GM18907 (cell line): ENCODE results near the gene NOSIP.

Source experiments
- ATAC-seq: cut with Tn5 transposase; IDR thresholded peaks from one replicate; pipeline ENCODE4 v1.9.1; 2021; ENCODE audit warnings: mild to moderate bottlenecking, moderate library complexity; ENCODE audit not compliant: unreplicated experiment

NOSIP gene

DNA sequence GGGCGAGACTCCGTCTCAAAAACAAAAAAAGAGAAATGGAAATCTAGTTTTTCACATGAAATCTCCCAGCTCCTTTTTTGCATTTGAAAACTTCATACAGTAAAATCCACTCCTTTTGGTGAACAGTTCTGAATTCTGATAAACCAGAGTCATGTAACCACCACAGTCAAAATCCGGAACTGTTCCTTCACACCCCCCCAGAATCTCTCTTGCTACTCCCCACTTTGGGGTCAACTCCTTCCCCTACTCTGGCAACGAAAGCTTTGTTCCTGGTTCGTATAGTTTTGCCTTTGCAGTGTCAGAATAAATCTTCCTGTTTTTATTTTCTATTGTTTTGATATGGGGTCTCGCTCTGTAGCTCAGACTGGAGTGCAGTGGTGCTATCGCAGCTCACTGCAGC lies 28.8 kb downstream of the NOSIP start:
- ATAC-seq: no peak

DNA sequence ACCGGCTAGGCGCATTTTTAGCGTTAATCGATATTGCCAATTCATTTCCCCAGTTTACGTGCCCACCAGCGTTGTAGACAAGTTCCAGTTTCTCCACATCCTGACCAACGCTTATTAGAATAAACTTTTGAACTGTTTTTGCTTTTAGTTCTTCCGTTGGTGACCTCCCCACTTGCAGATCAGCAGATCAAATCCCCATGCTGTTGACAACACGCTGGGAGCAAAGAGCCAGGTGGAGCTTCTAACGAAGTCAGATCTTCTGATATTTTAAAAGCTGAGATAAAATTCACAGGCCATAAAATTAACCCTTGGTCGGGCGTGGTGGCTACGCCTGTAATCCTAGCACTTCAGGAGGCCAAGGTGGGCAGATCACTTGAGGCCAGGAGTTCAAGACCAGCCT lies 31.3 kb downstream of the NOSIP start:
- no peak for ATAC-seq

DNA sequence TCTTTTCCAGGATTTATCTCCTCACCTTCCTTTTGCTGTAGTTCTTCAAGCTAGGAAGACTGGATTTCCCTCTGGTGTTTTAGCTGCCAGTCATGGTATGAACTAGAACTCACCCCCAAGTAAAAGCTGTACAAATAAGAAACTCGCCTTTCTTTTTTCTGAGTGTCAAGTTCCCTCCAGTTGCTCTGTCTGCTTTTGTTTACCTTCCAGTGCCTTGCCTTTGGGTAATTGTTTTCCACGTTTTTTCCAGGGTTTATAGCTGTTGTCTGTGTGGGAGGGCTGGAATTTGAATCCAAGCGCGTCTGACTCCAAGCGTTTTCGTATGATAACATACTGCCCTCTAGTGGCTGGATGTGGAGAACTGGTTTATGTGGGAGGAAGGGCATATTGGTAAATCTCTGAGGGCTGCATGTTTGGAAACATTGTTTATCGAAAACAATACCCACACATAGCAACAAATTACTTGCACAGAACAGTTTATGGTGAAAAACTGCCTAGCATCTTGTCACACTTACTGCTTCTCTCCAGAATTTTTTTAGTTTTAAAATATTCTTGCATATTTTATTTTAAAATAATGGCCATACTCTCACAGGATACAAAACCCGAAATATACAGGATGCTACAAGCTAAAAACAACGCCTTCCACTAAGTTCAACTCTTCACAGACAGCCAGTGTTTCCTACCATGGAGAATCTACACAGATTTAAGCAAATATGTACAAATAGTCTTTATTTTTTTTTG lies 33.4 kb downstream of the NOSIP start:
- no peak for ATAC-seq

DNA sequence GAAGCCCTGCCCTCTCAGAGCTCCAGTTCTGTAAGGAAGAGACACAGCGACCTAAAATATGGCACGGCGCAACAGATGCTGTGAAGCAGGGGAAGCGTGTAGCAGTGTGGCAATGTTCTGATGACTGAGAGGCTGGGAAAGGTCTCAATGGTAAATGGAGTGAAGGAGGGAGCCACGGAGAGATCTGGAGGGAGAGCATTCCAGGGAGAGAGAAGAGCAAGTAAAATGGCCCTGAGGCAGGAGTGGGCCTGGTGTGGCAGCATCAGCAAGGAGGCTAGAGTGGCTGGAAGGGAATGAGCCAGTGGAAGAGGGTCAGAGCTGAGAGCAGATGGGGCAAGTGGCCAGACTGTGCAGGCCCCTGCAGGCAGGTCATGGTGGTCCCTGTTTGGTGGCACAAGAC lies 36.2 kb downstream of the NOSIP start:
- no peak for ATAC-seq

DNA sequence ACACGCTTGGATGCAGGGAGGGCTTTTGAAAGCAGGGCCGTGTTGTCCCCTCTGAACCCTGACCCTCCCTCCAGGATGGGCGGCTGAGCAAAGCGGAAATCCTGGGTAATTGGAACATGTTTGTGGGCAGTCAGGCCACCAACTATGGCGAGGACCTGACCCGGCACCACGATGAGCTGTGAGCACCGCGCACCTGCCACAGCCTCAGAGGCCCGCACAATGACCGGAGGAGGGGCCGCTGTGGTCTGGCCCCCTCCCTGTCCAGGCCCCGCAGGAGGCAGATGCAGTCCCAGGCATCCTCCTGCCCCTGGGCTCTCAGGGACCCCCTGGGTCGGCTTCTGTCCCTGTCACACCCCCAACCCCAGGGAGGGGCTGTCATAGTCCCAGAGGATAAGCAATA lies 37.3 kb downstream of the NOSIP start:
- ATAC-seq: no peak

DNA sequence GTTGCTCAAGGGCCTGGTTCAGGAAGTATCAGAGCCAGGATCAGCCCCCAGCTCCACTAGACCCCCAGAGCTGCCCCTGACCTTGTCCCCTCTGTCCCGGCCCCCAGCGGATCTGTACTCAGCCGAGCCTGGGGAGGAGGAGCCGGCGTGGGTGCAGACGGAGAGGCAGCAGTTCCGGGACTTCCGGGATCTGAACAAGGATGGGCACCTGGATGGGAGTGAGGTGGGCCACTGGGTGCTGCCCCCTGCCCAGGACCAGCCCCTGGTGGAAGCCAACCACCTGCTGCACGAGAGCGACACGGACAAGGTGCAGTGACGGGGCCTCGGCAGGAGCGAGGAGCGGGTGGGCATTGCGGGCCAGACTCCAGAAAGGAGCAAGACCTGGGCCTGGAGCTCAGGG lies 37.9 kb downstream of the NOSIP start:
- ATAC-seq: no peak

DNA sequence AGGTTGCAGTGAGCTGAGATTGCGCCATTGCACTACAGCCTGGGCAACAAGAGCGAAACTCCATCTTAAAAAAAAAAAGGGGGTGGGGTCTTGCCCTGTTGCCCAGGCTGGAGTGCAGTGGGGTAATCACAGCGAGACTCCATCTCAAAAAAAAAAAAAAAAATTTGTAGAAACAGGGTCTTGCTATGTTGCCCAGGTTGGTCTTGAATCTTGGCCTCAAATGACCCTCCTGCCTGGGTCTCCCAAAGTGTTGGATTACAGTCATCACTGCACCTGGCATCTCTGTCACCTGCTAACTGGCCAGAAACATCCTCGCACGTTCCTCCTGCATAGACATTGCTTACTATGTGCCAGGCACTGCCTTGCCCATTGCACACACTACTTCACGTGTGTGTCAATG lies 38.4 kb downstream of the NOSIP start:
- no peak for ATAC-seq

DNA sequence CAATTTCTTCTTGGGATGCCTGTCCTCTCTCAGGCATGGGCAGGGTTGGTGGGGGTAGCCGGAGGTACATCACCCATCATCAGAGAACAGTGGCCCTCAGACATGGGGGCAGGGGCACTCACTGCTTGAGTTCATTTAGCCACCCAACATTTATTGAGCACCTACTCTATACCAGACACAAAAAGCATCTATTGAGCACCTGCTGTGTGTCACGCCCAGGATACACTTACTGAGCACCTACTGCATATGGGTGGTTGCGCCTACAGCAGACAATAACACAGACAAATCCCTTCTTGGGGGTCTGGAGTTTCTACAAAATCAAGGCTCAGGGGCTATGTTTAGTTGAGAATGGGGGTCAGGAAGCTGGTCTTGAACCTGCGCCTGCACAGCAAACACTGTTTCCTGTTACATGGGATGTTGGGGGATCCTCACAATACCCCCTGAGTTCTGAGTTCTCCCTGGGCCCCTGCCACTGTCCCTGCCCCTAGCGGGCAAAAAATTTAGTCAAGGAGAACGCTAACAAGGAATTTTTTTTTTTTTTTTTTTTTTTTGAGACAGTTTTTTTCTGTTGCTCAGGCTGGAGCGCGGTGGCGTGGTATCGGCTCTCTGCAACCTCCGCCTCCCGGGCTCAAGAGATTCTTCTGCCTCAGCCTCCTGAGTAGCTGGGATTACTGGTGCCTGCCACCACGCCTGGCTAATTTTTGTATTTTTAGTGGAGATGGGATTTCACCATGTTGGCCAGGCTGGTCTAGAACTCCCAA lies 41.0 kb downstream of the NOSIP start:
- ATAC-seq: no peak

DNA sequence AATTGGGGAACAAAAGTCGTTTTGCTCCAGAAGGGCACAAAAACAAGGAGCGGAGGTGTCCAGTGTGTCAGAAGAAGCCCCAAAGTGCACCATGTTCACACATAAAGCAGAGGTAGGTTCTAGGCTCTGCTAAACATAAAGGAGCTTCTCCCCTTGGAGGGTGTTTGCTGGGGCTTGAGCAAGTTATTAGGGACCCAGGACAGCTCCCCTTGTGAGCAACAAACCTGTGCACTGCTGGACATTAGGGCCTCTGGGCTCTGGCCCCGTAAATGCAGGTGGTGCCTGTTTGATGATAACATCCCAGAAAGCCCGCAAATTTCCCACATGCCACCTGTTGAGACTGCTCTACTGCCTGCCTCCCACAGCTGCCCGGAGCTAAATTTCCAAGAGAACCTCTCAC lies 41.7 kb downstream of the NOSIP start:
- no peak for ATAC-seq

DNA sequence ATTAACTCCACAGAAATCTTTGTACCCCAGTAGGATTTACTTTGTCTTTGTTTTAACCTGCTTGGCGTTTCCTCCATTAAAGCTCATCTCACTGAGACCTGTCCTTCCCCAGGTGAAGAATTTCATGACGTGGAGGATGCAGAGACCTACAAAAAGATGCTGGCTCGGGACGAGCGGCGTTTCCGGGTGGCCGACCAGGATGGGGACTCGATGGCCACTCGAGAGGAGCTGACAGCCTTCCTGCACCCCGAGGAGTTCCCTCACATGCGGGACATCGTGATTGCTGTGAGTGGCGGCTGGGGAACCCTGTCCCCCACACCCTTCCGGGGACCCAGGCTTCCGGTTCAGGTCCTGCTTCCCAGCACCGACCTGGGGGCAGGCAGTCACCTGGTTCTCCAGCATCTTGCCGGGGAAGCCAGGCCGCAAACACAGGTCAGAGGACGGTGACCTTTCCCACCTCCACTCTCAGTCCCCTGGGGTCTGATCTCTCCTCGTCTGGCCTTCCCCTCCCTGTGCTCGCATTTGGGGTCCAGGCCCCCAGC lies 43.4 kb downstream of the NOSIP start:
- no peak for ATAC-seq

DNA sequence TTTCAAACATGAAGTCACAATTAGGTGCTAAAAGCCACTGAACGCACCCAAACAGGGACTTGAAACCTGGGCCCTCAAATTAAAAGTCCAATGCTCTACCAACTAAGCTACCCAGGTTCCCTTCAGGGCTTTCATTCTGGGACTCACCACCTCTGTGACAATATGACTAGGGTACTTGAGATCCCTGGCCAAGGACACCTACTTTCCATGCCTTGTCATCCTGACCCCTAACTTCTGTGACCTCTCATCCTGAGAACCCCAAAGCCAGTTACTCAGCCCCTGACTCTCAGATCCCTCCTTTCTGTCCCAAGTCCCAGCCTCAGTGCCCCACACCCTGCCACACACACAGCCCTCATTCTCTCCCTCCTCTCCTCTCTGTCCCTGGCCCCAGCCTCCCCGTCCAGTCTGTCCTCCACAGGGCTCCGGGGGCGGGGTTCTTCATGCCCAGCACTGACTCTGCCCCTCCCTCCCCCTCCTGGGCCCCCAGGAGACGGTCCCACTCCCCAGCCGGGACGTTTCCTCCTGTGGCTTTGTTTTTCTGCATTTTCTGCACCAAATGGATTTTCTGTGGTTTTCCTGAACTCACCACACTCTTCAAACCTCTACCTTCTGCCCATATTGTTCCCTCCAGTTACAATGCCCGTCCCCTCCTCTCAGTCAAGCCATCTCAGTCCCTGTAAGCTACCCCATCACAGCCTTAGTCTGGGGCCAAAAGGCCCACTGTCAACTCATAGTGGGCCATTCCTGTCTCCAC lies 45.5 kb downstream of the NOSIP start:
- ATAC-seq: no peak

DNA sequence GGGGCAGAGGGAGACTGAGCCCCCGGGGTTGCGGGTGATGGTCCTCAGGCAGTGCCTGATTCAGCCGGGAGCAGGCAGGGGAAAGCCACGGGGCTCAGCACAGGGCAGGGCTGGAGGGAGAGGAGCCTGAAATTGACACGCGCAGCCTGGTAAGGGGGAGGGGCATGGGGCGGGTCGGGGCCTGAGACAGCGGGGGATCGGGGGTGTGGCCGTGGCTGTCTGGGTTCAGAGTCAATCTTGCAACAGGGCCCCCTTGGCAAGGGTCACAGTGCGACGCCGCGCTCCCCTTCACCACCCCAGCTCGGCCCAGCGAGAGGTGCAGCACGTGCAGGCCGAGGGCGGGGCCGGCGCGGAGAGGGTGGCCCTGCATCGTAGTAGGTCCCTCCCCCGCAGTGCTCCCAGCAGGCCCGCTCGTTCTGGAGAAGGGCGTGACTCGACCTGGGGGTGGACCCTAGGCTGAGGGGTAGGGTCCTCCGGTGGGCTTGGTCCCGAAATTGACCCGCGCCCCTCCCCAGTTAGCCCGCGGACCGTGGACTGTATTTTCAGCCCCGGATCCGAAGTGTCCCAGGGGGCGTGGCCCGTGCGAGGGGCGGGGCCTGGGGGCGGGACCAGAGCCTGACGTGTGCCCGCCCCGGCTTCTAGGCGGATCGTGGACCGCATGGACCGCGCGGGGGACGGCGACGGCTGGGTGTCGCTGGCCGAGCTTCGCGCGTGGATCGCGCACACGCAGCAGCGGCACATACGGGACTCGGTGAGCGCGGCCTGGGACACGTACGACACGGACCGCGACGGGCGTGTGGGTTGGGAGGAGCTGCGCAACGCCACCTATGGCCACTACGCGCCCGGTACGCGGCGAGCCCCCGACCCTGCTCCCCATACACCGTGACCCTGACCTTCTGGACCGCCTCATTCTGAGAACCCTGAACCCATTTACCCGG lies 46.5 kb downstream of the NOSIP start:
- ATAC-seq: peak; percentile 67

DNA sequence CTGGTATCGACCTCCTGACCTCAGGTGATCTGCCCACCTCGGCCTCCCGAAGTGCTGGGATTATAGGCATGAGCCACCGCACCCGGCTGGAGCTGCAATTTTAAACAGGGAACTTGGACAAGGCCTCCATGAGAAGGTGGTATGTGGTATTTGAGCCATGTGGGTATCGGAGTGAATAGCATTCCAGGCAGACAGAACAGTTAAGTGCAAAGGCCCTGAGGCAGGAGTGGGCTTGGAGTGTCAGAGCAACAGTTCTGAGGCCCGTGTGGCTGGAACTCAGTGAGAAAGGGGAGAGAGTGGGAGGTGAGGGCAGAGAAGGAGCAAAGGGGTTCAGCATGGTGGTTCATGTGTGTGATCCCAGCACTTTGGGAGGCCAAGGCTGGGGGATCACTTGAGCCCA lies 49.6 kb downstream of the NOSIP start:
- ATAC-seq: no peak

DNA sequence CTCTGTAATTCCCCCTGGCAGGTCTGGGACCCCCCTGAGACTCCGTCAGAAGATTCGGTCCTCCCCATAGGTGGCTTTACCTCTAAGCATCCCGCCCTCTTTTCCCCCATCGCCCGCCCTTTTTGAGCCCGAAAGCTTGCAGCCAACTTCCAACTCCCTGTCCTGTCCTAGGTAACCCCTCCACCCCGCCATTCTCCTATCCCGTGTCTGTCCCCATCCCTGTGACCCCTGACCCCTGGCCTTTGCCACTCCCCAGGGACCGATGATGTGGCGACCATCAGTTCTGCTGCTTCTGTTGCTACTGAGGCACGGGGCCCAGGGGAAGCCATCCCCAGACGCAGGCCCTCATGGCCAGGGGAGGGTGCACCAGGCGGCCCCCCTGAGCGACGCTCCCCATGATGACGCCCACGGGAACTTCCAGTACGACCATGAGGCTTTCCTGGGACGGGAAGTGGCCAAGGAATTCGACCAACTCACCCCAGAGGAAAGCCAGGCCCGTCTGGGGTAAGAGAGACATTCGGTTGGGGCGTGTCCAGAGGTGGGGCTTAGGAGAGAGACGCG lies 52.1 kb downstream of the NOSIP start:
- ATAC-seq: no peak

DNA sequence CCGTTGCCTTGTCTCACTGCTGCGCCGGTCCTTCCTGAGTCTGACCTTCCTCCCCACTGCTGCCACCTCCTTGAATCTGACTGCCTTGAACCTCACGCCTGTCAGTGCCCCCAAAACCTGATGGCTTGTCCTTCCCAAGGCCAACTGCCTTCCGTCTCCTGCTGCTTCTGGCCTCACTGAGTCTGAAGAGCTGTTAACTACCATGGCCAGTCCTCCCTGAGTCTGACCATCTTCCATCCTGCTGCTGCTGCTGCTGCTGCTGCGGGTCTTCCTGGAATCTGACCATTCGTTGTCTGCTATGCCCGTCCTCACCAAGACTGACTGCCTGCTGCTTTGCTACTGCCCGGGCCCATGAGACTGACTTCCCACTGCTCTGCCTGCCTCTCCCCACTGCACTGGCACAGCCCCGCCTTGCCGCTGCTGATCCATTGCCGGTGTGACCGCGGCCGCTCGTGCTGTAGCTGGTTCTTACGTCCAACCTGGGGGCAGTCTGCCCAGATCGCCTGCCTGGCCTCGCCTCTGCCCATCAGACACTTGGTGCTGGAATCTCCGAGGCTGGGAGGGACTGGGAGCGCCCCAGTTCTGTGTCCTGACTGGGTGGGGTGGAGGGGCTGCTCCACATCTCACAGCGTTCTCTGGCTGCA lies 55.4 kb downstream of the NOSIP start:
- ATAC-seq: no peak

DNA sequence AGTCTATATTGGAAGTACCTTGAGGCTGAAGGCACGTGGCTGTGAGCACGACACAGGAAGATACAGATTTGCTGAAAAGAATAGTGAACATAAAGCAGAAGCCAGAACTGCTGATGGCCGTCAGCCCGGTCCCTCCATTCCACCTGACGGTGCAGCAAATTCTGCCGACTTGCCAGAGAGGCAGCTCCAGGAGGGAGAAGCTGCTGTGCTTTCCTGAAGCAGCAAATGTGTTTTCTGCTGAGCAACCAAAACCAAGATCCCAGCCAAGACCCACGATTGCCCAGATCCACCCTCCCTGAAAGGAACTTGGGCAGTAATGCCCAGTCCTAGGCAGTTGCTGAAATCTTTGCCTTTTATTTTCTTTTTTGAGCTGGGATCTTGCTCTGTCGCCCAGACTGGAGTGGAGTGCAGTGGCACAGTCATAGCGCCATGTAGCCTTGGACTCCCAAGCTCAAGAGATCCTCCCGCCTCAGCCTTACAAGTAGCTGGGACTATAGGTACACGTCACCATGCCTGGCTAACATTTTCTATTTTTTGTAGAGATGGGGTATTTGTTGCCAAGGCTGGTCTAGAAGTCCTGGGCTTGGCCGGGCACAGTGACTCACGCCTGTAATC lies 59.5 kb downstream of the NOSIP start:
- no peak for ATAC-seq

DNA sequence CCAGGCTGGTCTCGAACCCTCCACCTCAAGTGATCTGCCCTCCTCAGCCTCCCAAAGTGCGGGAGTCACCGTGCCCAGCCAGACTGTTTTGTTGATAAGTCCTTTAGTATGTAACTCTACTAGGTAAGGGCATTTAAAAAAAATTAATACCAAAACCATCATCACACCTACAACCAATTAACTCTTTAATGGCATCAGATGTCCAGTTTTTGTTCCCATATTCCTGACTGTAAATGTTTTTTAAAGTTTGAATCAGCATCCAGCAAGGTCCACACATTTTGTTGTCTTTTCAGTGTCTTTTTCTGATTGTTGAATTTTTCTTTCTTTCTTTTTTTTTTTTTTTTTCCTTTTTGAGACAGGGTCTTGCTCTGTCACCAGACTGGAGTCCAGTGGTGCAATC lies 62.3 kb downstream of the NOSIP start:
- no peak for ATAC-seq

DNA sequence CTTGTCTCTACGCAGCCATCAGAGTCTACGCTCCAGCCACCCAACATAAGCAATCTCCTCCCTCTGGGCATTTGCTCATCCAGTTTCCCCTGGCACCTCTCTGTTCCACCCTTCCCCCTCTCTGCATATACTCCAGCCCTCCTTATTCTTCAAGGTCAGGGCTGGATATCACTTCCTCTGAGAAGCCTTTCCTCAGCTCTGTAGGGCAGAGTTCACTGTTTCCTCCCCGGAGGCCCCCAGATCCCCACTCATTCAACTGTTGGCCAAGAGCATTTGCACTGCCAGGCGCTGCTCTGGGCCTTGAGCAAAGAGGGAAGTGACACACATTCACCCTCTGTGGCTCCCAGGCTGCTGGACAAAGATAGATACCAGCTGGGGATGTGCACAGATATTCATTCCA lies 64.6 kb downstream of the NOSIP start:
- no peak for ATAC-seq

DNA sequence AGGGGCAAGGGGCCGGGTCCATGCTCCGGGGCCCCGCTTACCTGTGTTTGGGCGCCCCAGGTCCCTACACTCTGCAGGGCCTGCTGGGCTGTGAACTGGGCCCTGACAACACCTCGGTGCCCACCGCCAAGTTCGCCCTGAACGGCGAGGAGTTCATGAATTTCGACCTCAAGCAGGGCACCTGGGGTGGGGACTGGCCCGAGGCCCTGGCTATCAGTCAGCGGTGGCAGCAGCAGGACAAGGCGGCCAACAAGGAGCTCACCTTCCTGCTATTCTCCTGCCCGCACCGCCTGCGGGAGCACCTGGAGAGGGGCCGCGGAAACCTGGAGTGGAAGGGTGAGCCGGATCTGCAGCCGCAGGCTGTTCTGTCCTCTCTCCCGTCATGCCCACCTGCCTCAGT lies 66.2 kb downstream of the NOSIP start:
- ATAC-seq: no peak
